Trophoblast cell (in vitro differentiated cells and primary cell): ENCODE results near the gene ZRANB1.

Experiments used
- DNase-seq, 2 donors: peaks; one replicate each; pipeline ENCODE4 v3.0.0-alpha.2; 2016
- H2AFZ ChIP-seq: 2 replicates; pipeline ENCODE4 v1.6.1; 2013; ENCODE audit warnings: low read length, moderate library complexity, mild to moderate bottlenecking; ENCODE audit not compliant: insufficient read depth, poor library complexity
- H2AK5ac ChIP-seq: 2 replicates; pipeline ENCODE4 v1.6.1; 2013; ENCODE audit warnings: mild to moderate bottlenecking, low read length
- H2BK120ac ChIP-seq: 2 replicates; pipeline ENCODE4 v1.6.1; 2013; ENCODE audit warnings: low read length, mild to moderate bottlenecking, moderate library complexity; ENCODE audit not compliant: insufficient read depth, poor library complexity
- H2BK12ac ChIP-seq: 2 replicates; pipeline ENCODE4 v1.6.1; 2013; ENCODE audit warnings: mild to moderate bottlenecking, low read length, moderate library complexity
- H2BK5ac ChIP-seq: 2 replicates; pipeline ENCODE4 v1.6.1; 2013; ENCODE audit warnings: low read length, low read depth, moderate library complexity, mild to moderate bottlenecking; ENCODE audit not compliant: poor library complexity
- H3K14ac ChIP-seq: 2 replicates; pipeline ENCODE4 v1.6.1; 2013; ENCODE audit warnings: mild to moderate bottlenecking, low read length
- H3K18ac ChIP-seq: 2 replicates; pipeline ENCODE4 v1.6.1; 2013; ENCODE audit warnings: mild to moderate bottlenecking, low read length
- H3K23ac ChIP-seq: 2 replicates; pipeline ENCODE4 v1.6.1; 2013; ENCODE audit warnings: low read length
- H3K27ac ChIP-seq: 2 replicates; pipeline ENCODE4 v1.5.1; 2013; ENCODE audit warnings: low read depth, mild to moderate bottlenecking, inconsistent platforms, low read length, moderate library complexity
- H3K27me3 ChIP-seq: 2 replicates; pipeline ENCODE4 v1.6.1; 2013; ENCODE audit warnings: inconsistent platforms, mild to moderate bottlenecking, low read length, moderate library complexity; ENCODE audit not compliant: insufficient read depth
- H3K36me3 ChIP-seq, 2 experiments: 1 replicate in 1 of 2; 2 replicates in 1 of 2; pipeline ENCODE4 v1.6.1; 2013; ENCODE audit warnings: low read length in 2 of 2, mild to moderate bottlenecking in 2 of 2, moderate library complexity in 1 of 2; ENCODE audit not compliant: insufficient read depth in 2 of 2, control insufficient read depth in 1 of 2
- H3K4ac ChIP-seq: 2 replicates; pipeline ENCODE4 v1.6.1; 2013; ENCODE audit warnings: low read depth, mild to moderate bottlenecking, low read length, moderate library complexity
- H3K4me1 ChIP-seq, 2 experiments: 1 replicate in 1 of 2; 2 replicates in 1 of 2; pipeline ENCODE4 v1.6.1; 2013; ENCODE audit warnings: low read length in 2 of 2, mild to moderate bottlenecking in 2 of 2, moderate library complexity in 1 of 2; ENCODE audit not compliant: insufficient read depth in 2 of 2, control insufficient read depth in 1 of 2
- H3K4me2 ChIP-seq: 2 replicates; pipeline ENCODE4 v1.6.1; 2013; ENCODE audit warnings: inconsistent platforms, mild to moderate bottlenecking, low read length, moderate library complexity
- H3K4me3 ChIP-seq: 2 replicates; pipeline ENCODE4 v1.5.1; 2013; ENCODE audit warnings: mild to moderate bottlenecking, low read depth, low read length, inconsistent platforms
- H3K79me1 ChIP-seq: one replicate; pipeline ENCODE4 v1.6.1; 2013; ENCODE audit warnings: low read length
- H3K79me2 ChIP-seq: 2 replicates; pipeline ENCODE4 v1.6.1; 2013; ENCODE audit warnings: low read length, mild to moderate bottlenecking; ENCODE audit not compliant: control insufficient read depth, insufficient read depth, poor library complexity
- H3K9ac ChIP-seq: 2 replicates; pipeline ENCODE4 v1.6.1; 2013; ENCODE audit warnings: mild to moderate bottlenecking, low read length
- H3K9me3 ChIP-seq: 2 replicates; pipeline ENCODE4 v1.6.1; 2013; ENCODE audit warnings: low read depth, mild to moderate bottlenecking, control low read depth, inconsistent platforms, low read length; ENCODE audit not compliant: insufficient read depth
- H4K12ac ChIP-seq: 2 replicates; pipeline ENCODE4 v1.6.1; 2013; ENCODE audit warnings: low read depth, mild to moderate bottlenecking, low read length, moderate library complexity
- H4K8ac ChIP-seq: 2 replicates; pipeline ENCODE4 v1.6.1; 2013; ENCODE audit warnings: low read depth, mild to moderate bottlenecking, low read length, moderate library complexity
- H4K91ac ChIP-seq: one replicate; pipeline ENCODE4 v1.6.1; 2013; ENCODE audit warnings: low read depth, mild to moderate bottlenecking, low read length, moderate library complexity
- WGBS: extraction: QIAGEN DNeasy Blood & Tissue Kit; methylation state at CpG from one replicate; pipeline ENCODE4 v1.1.7; 2013; ENCODE audit warnings: missing lambda C conversion rate; ENCODE audit not compliant: insufficient read length, insufficient coverage; ENCODE audit errors: extremely low coverage; 5-methylcytosine and 5-hydroxymethylcytosine counted together

The ZRANB1 gene

DNA sequence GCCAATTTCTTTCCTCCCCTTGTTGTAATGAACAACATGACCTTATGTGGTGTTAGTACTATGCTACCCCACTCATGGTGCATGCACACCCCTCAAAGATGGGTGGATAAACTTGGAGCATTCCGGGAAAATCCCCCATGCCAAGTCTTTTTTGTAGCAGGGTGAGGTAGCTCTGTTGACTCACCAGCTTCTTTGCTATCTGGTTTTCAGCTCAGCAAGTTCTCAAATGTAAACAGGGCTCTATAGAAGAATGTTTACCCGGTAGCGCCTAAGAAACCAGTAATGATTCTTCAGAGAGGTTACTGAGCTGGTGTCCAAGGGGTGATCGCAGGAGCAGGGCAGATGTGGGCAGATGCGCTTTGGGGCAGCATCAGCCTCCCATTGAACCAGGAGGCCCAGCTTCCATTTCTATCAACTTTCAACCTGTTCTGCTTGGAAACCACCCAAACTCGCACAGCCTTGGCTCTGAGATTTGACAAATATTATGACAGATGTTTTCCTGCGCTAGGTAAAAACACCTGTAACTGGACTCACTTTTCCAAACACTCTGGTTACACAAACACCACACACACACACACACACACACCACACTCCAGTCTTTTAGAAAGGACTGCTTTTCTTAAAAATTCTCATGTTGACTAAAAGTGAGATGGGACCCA, 87.8 kb downstream of the ZRANB1 start:
- Histone ChIP-seq H4K12ac (no peak overlapping the region), H2BK120ac (no peak overlapping the region), H3K18ac (no peak overlapping the region), H2AFZ (no peak overlapping the region), H2BK5ac (no peak overlapping the region), H3K36me3 (peaks cover 26 to 34% of the 10 kb centered on the region in 2 experiments), H3K4ac (no peak overlapping the region), H3K14ac (no peak overlapping the region), H3K79me1 (no peaks in the 10 kb centered on the region), H4K8ac (no peak overlapping the region), H2BK12ac (no peak overlapping the region), H3K9ac (no peak overlapping the region), H2AK5ac (no peak overlapping the region), H3K79me2 (peaks cover 1% of the 10 kb centered on the region), H3K4me3 (no peak overlapping the region), H4K91ac (no peak overlapping the region), H3K4me2 (no peak overlapping the region), H3K23ac (no peak overlapping the region), H3K9me3 (peaks cover 4% of the 10 kb centered on the region), H3K4me1 (peaks cover 1 to 6% of the 10 kb centered on the region in 2 experiments), H3K27me3 (no peaks in the 10 kb centered on the region), H3K27ac (no peak overlapping the region)
- DNase-seq: no peak
- WGBS: no CpG with 5 or more reads among the region's 7 CpGs

GRCh38 chr10:125030567-125031197, 88.8 kb downstream of the ZRANB1 start:
- Histone ChIP-seq H2AFZ (no peak overlapping the region), H4K91ac (no peak overlapping the region), H3K4me2 (no peak overlapping the region), H3K27ac (no peak overlapping the region), H3K9me3 (peaks cover 4% of the 10 kb centered on the region), H2AK5ac (no peak overlapping the region), H4K12ac (no peak overlapping the region), H3K79me1 (no peaks in the 10 kb centered on the region), H3K36me3 (peaks cover 23 to 29% of the 10 kb centered on the region in 2 experiments), H3K79me2 (peaks cover 1% of the 10 kb centered on the region), H3K4ac (no peak overlapping the region), H3K23ac (no peak overlapping the region), H4K8ac (no peak overlapping the region), H2BK5ac (no peak overlapping the region), H3K18ac (no peak overlapping the region), H3K4me1 (peaks cover 8 to 15% of the 10 kb centered on the region in 2 experiments), H3K9ac (no peak overlapping the region), H3K27me3 (no peaks in the 10 kb centered on the region), H2BK12ac (no peak overlapping the region), H3K14ac (no peak overlapping the region), H3K4me3 (no peak overlapping the region), H2BK120ac (no peak overlapping the region)
- no CpG with 5 or more reads among the region's 10 CpGs for WGBS
- DNase-seq: no peak

DNA sequence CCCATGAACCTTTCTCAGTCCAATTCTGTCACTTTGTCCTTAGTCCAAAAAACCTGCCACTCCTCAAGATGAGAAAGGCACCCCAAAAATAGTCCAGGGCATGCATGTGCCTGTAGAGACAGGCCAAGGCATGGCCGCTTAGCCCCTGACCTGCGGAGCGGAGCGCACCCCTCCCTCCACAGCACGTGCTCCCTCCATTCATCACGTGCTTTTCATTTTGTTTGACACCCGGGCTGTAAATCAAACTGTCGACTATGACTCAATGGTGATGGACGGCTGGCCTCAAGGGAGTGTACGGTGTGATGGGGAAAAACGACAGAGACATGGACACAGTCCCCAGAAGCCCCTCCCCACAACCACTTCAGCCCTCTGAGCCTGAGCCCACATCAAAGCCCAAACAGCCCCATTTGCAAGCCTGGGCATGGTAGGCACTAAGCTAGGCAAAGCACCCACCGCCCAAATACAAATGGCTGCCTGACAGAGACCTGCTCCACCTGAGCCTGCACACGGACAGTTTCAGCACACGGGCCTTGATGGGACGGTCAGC, 90.6 kb downstream of the ZRANB1 start:
- Histone ChIP-seq H3K14ac (no peak overlapping the region), H3K4me3 (no peak overlapping the region), H3K9ac (no peak overlapping the region), H3K4me1 (peaks cover 8 to 21% of the 10 kb centered on the region in 2 experiments), H2BK5ac (no peak overlapping the region), H4K12ac (no peak overlapping the region), H3K27ac (no peak overlapping the region), H2BK120ac (no peak overlapping the region), H4K91ac (no peak overlapping the region), H3K9me3 (no peaks in the 10 kb centered on the region), H3K4me2 (no peak overlapping the region), H3K79me2 (peaks cover 4% of the 10 kb centered on the region), H4K8ac (no peak overlapping the region), H3K18ac (peak overlapping the region; percentile 1), H3K36me3 (peaks cover 15 to 16% of the 10 kb centered on the region in 2 experiments), H3K79me1 (peaks cover 4% of the 10 kb centered on the region), H2AFZ (no peak overlapping the region), H3K27me3 (no peaks in the 10 kb centered on the region), H3K4ac (peak overlapping the region; percentile 2), H2BK12ac (no peak overlapping the region), H2AK5ac (no peak overlapping the region), H3K23ac (no peak overlapping the region)
- no peak for DNase-seq
- WGBS: no CpG with 5 or more reads among the region's 15 CpGs

GRCh38 chr10:125033146-125033924, 91.4 kb downstream of the ZRANB1 start:
- Histone ChIP-seq H2AFZ (no peak overlapping the region), H2BK5ac (no peak overlapping the region), H3K18ac (peak overlapping the region; percentile 24), H3K4me1 (peaks cover 8 to 21% of the 10 kb centered on the region in 2 experiments), H3K36me3 (peaks cover 16 to 18% of the 10 kb centered on the region in 2 experiments), H3K27me3 (no peaks in the 10 kb centered on the region), H4K12ac (peak overlapping the region; percentile 24), H2BK12ac (no peak overlapping the region), H4K8ac (no peak overlapping the region), H3K23ac (no peak overlapping the region), H2BK120ac (no peak overlapping the region), H2AK5ac (no peak overlapping the region), H3K9me3 (no peaks in the 10 kb centered on the region), H3K79me2 (peaks cover 4% of the 10 kb centered on the region), H3K14ac (no peak overlapping the region), H3K79me1 (peaks cover 4% of the 10 kb centered on the region), H3K4me2 (no peak overlapping the region), H3K9ac (no peak overlapping the region), H3K27ac (no peak overlapping the region), H4K91ac (no peak overlapping the region), H3K4ac (peak overlapping the region; percentile 20), H3K4me3 (no peak overlapping the region)
- DNase-seq: no peak
- no CpG with 5 or more reads among the region's 27 CpGs for WGBS
